Lower leg skin (tissue), 3 donors: ENCODE results near the gene AKAP10.

Source experiments
- CTCF ChIP-seq, 3 donors: fragments of 450-650 bp; IDR thresholded peaks; one replicate each; pipeline ENCODE4 v1.5.1; 2016; ENCODE audit warnings: antibody characterized with exemption in 3 of 3, mild to moderate bottlenecking in 3 of 3, moderate library complexity in 2 of 3
- POLR2A ChIP-seq, 2 donors: fragments of 450-650 bp; IDR thresholded peaks; one replicate each; pipeline ENCODE4 v1.6.1; 2016 to 2017; ENCODE audit warnings: antibody characterized with exemption in 2 of 2, mild to moderate bottlenecking in 1 of 2, moderate library complexity in 1 of 2

GRCh38 chr17:19955099-19955498 lies 22.5 kb downstream of the AKAP10 start:
- no peak for TF ChIP-seq CTCF (IDR thresholded peaks at IDR 0.05)
- no peak for TF ChIP-seq POLR2A (IDR thresholded peaks at IDR 0.05)
